Muscle of back (tissue), 13 donors: ENCODE measurements around the gene PDE5A. TPM values are rescaled to one million over a fixed set of nuclear protein-coding genes. Genes with fewer than 3 reads are reported as not detected.
"Not testable (repeated sequence)": the region's sequence is repeated elsewhere in the genome, so short reads cannot be mapped to it uniquely, and the experiment has no call there.

ENCODE experiments used
- DNase-seq, 3 donors: peaks; one replicate each; pipeline versions ENCODE4 v3.0.0 to v3.0.0-alpha.2; 2013
- long read RNA-seq, 9 donors: transcript quantifications; one replicate each; lab custom pipeline, GENCODE V29; 2026
- polyA plus RNA-seq, 10 donors: library from polyadenylated mRNA; unstranded; fragments of 120-200 nt; gene quantifications; one replicate each; pipeline ENCODE4 v1.2.1, GENCODE V29; 2013; ENCODE audit not compliant: insufficient read length in 10 of 10

The PDE5A gene
- 10 to 100 TPM; 15.6 to 31.0 (median 19.5) TPM for polyA plus RNA-seq
- long read RNA-seq, donor 1, full-length matches to known transcripts = 3 of 3 reads
- long read RNA-seq, donor 1, partial matches to known transcripts = 0 of 3 reads
- long read RNA-seq, donor 1, other reads (novel, unspliced or antisense) = 0 of 3 reads
- long read RNA-seq, donor 2 = 0 reads
- long read RNA-seq, donor 3 = 0 reads
- long read RNA-seq, donor 4 = 0 reads
- long read RNA-seq, donor 5 = 0 reads
- long read RNA-seq, donor 6, partial matches to known transcripts = 0 of 1 reads
- long read RNA-seq, donor 6, other reads (novel, unspliced or antisense) = 0 of 1 reads
- long read RNA-seq, donor 7 = 0 reads
- long read RNA-seq, donor 8 = 0 reads
- long read RNA-seq, donor 9 = 0 reads

GRCh38 chr4:119628281-119629141 lies at the start of gene PDE5A:
PDE5A (minus strand) TSS chr4:119628804; CDS start chr4:119628671, 133 bp downstream.
- peak; percentile 74 to 94 (median 82) for DNase-seq

GRCh38 chr4:119676101-119676500 lies 47.5 kb upstream of the PDE5A start:
- DNase-seq = no peak

- DNase-seq = no peak
Observed at GRCh38 chr4:119675391-119675790, 46.8 kb upstream of the PDE5A start.

- no peak for DNase-seq
Observed at GRCh38 chr4:119672938-119673337, 44.3 kb upstream of the PDE5A start.

GRCh38 chr4:119672086-119672485 lies 43.5 kb upstream of the PDE5A start:
- no peak for DNase-seq

GRCh38 chr4:119671205-119671604 lies 42.6 kb upstream of the PDE5A start:
- DNase-seq = no peak

- DNase-seq = no peak
Observed at GRCh38 chr4:119667802-119668201, 39.2 kb upstream of the PDE5A start.

- no peak for DNase-seq
Observed at GRCh38 chr4:119666653-119667091, 38.1 kb upstream of the PDE5A start.

- no peak for DNase-seq
Observed at GRCh38 chr4:119665752-119666151, 37.1 kb upstream of the PDE5A start.

- DNase-seq = no peak
Observed at GRCh38 chr4:119664168-119664907, 35.7 kb upstream of the PDE5A start.

- DNase-seq = no peak
Observed at GRCh38 chr4:119663160-119663788, 34.7 kb upstream of the PDE5A start.

- not testable (repeated sequence) for DNase-seq
Observed at GRCh38 chr4:119662612-119663011, 34.0 kb upstream of the PDE5A start.

- DNase-seq = no peak
Observed at GRCh38 chr4:119661231-119661630, 32.6 kb upstream of the PDE5A start.

GRCh38 chr4:119659576-119659975 lies 31.0 kb upstream of the PDE5A start:
- DNase-seq = no peak

- DNase-seq = no peak
Observed at GRCh38 chr4:119657111-119657611, 28.6 kb upstream of the PDE5A start.

GRCh38 chr4:119656342-119656741 lies 27.7 kb upstream of the PDE5A start:
- no peak for DNase-seq

- DNase-seq = no peak
Observed at GRCh38 chr4:119655111-119655837, 26.7 kb upstream of the PDE5A start.

- no peak for DNase-seq
Observed at GRCh38 chr4:119653990-119654389, 25.4 kb upstream of the PDE5A start.

- no peak for DNase-seq
Observed at GRCh38 chr4:119652998-119653397, 24.4 kb upstream of the PDE5A start.

- DNase-seq = no peak
Observed at GRCh38 chr4:119648398-119648797, 19.8 kb upstream of the PDE5A start.

- DNase-seq = no peak
Observed at GRCh38 chr4:119647558-119647957, 19.0 kb upstream of the PDE5A start.
